ENCODE results near the gene DNAJB1. TPM values are rescaled to one million over a fixed set of nuclear protein-coding genes. Genes with fewer than 3 reads are reported as not detected.

The DNAJB1 gene
- total RNA-seq, 4 donors from 2014 or later, result 45.9 to 104 (median 66.3) TPM

- TF ChIP-seq CTCF (IDR thresholded peaks at IDR 0.05; ENCODE audit: low read depth), result no peak
These were observed 23.8 kb downstream of the DNAJB1 start for GRCh38 chr19:14494411-14494810.

- no peak for TF ChIP-seq CTCF (IDR thresholded peaks at IDR 0.05; ENCODE audit: low read depth)
These were observed 25.4 kb downstream of the DNAJB1 start for GRCh38 chr19:14492756-14493337.

- no peak for TF ChIP-seq CTCF (IDR thresholded peaks at IDR 0.05; ENCODE audit: low read depth)
These were observed 30.6 kb downstream of the DNAJB1 start for GRCh38 chr19:14487370-14488125.

GRCh38 chr19:14482172-14482941 is 35.8 kb downstream of the DNAJB1 start:
- no peak for TF ChIP-seq CTCF (IDR thresholded peaks at IDR 0.05; ENCODE audit: low read depth)

GRCh38 chr19:14480700-14481079 is 37.5 kb downstream of the DNAJB1 start:
- TF ChIP-seq CTCF (IDR thresholded peaks at IDR 0.05; ENCODE audit: low read depth), result no peak

GRCh38 chr19:14479975-14480699 is 38.1 kb downstream of the DNAJB1 start:
- TF ChIP-seq CTCF (IDR thresholded peaks at IDR 0.05; ENCODE audit: low read depth), result no peak
